Heart left ventricle (tissue), 16 donors: ENCODE results near the gene NEDD9. TPM values are rescaled to one million over a fixed set of nuclear protein-coding genes. Genes with fewer than 3 reads are reported as not detected.

ENCODE experiments used
- ATAC-seq, 4 donors: fragments of 200-7000 bp; cut with Tn5 transposase; one replicate each; pipeline ENCODE4 v1.9.1; 2020 to 2022; ENCODE audit warnings: moderate library complexity in 4 of 4, mild to moderate bottlenecking in 3 of 4, moderate number of reproducible peaks in 1 of 4
- DNase-seq, 5 donors: peaks; one replicate each; pipeline ENCODE4 v3.0.0-alpha.2; 2020
- H3K27ac ChIP-seq, 12 donors: fragments of 200-600 bp; sonication (generic) in 4 of 12; one replicate each; pipeline versions ENCODE4 v1.5.0 to v1.8.0; 2016 to 2022; ENCODE audit warnings: mild to moderate bottlenecking in 2 of 12
- H3K27me3 ChIP-seq, 9 donors: fragments of 200-600 bp; sonication (generic) in 2 of 9; one replicate each; pipeline versions ENCODE4 v1.5.1 to v1.8.0; 2016 to 2022; ENCODE audit warnings: mild to moderate bottlenecking in 3 of 9
- H3K36me3 ChIP-seq, 9 donors: fragments of 200-600 bp; sonication (generic) in 2 of 9; one replicate each; pipeline versions ENCODE4 v1.5.0 to v1.8.0; 2018 to 2022; ENCODE audit warnings: mild to moderate bottlenecking in 2 of 9
- H3K4me1 ChIP-seq, 12 donors: fragments of 200-600 bp; sonication (generic) in 4 of 12; one replicate each; pipeline versions ENCODE4 v1.5.0 to v1.8.0; 2016 to 2022; ENCODE audit warnings: mild to moderate bottlenecking in 3 of 12
- H3K4me3 ChIP-seq, 12 donors: fragments of 200-600 bp; sonication (generic) in 4 of 12; one replicate each; pipeline versions ENCODE4 v1.5.0 to v1.8.0; 2017 to 2022; ENCODE audit warnings: mild to moderate bottlenecking in 9 of 12, moderate library complexity in 4 of 12
- H3K9me3 ChIP-seq, 12 donors: fragments of 200-600 bp; sonication (generic) in 4 of 12; one replicate each; pipeline versions ENCODE4 v1.5.0 to v1.8.0; 2016 to 2022; ENCODE audit warnings: mild to moderate bottlenecking in 1 of 12
- POLR2A ChIP-seq, 2 donors: fragments of 450-650 bp; IDR thresholded peaks; one replicate each; pipeline ENCODE4 v1.6.1; 2017; ENCODE audit warnings: antibody characterized with exemption in 2 of 2, mild to moderate bottlenecking in 2 of 2, moderate library complexity in 2 of 2
- whole genome bisulfite sequencing, 4 donors: extraction: QIAGEN DNeasy Blood & Tissue Kit in 2 of 4; methylation state at CpG; one replicate each; pipeline versions ENCODE4 v1.1.5 to v1.1.7; 2013 to 2018; 5-methylcytosine and 5-hydroxymethylcytosine counted together
- intact Hi-C, 10 donors: fragments of 100-400 bp; cut with DNase I; formaldehyde crosslinking; loops; one replicate each; pipeline versions ENCODE4 v1.11.1 to v1.14.2; 2022
- polyA plus RNA-seq, 2 donors: library from polyadenylated mRNA; stranded (reverse); fragments of 200-250 nt; gene quantifications; one replicate each; pipeline ENCODE4 v1.2.3, GENCODE V29; 2013
- total RNA-seq, 9 donors: library from RNA; depleted of rRNA in 2 of 9; stranded (reverse); fragments of >200 nt in 2 of 9; fragmentation: NEBNext Ultra II Directional in 3 of 9; extraction: Animal tissue kit (Norgen Biotek cat#: 25700) in 3 of 9; gene quantifications; one replicate each; pipeline versions ENCODE4 v1.1.0 to v1.2.4, GENCODE V29; 2016 to 2023
- TF ChIP-seq, protein P1 (sequence below), 12 donors: fragments of 200-600 bp; sonication (generic) in 4 of 12; IDR thresholded peaks; one replicate each; pipeline versions ENCODE4 v1.5.0 to v1.8.0; 2018 to 2022; ENCODE audit warnings: antibody characterized with exemption in 12 of 12, mild to moderate bottlenecking in 5 of 12
- donor health status: ischemic (EF 13 %, LVEDD 7.1; RV severe dilation, severe dysfunction).
- donor health status: healthy with polysubstance abuse.
- donor health status: DM: no; HTN: yes; CAD: no.
- donor health status: DM: no; HTN: no; CAD: no.
- donor health status: ischemic (EF 25% LVEDD 6.9; RV normal size, moderate dysfunction).
- donor health status: ischemic (EF 25% LVEDD 5.7; RV mildly dilated, moderate dysfunction).
- donor health status: healthy.
- donor health status: DM: yes; HTN: yes; CAD: no.
- donor health status: ischemic (EF 35%, LVEDD 5.7; RV mildly dilated, moderate dysfunction).
- donor health status: nonischemic (EF 11% LVEDD 7.7; RV severe dilation, severe dysfunction).
- donor health status: DM: yes; HTN: yes; CAD: no.
- donor health status: PGD.
- donor health status: ischemic (EF 29% LVEDD 5.4; RV normal size, mild dysfunction).
- donor health status: nonischemic (EF 23%, LVEDD 6.1; RV moderate dilation, normal function).

NEDD9 gene
- total and polyA plus RNA-seq, 11 donors = 10.2 to 55.7 (median 20.9) TPM

DNA sequence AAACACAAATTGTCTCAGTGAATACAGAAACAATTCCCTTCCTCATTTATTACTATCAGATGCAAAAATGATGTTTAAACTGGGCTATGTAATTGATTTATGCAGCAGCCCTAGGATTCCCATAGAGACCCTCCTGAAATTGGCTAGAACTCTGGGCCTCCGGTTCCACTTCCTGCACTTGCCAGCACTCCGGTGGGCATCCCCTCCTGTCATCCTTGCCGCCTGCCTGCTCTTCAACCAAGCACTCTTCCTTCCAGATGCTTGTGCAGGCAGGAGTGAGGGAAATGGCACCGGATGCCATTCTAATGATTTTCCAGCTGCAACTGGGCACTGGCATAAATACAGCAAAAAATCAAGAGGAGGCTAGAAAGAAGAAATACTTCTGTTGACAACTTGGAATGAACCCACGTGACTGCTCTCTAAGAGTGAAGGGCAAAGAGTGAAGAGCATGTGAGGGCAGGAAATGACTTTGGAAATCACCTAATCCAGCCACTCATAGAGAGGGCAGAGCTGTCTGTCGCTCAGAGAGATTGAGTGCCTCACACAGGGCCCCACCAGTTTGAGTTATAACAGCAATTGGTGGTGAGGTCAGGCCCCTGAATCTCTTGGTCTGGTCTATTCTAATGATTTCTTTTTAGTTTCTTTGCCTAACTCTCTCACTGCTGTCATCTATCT, 3.7 kb upstream of the NEDD9 start:
- Histone ChIP-seq H3K27me3 (no peaks in the 10 kb centered on the region), H3K27ac (no peak overlapping the region), H3K9me3 (no peaks in the 10 kb centered on the region), H3K4me1 (peaks cover 0 to 34% (median 9%) of the 10 kb centered on the region in 12 donors), H3K36me3 (no peaks in the 10 kb centered on the region), H3K4me3 (no peak overlapping the region)
- 51 to 64% (median 61%) methylated on average over 6 of the region's 6 CpGs for WGBS, 4 donors
- no peak for ATAC-seq
- no peak for DNase-seq
- intact Hi-C loops = loop anchor here in 4 of 10 donors (2.0 to 10.0 kb wide), 5 partner anchors 31 to 259 kb away; no protein-coding TSS in a partner anchor
- TF ChIP-seq, protein P1, sequence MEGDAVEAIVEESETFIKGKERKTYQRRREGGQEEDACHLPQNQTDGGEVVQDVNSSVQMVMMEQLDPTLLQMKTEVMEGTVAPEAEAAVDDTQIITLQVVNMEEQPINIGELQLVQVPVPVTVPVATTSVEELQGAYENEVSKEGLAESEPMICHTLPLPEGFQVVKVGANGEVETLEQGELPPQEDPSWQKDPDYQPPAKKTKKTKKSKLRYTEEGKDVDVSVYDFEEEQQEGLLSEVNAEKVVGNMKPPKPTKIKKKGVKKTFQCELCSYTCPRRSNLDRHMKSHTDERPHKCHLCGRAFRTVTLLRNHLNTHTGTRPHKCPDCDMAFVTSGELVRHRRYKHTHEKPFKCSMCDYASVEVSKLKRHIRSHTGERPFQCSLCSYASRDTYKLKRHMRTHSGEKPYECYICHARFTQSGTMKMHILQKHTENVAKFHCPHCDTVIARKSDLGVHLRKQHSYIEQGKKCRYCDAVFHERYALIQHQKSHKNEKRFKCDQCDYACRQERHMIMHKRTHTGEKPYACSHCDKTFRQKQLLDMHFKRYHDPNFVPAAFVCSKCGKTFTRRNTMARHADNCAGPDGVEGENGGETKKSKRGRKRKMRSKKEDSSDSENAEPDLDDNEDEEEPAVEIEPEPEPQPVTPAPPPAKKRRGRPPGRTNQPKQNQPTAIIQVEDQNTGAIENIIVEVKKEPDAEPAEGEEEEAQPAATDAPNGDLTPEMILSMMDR (IDR thresholded peaks at IDR 0.05) = no peak
- TF ChIP-seq POLR2A (IDR thresholded peaks at IDR 0.05) = no peak

DNA sequence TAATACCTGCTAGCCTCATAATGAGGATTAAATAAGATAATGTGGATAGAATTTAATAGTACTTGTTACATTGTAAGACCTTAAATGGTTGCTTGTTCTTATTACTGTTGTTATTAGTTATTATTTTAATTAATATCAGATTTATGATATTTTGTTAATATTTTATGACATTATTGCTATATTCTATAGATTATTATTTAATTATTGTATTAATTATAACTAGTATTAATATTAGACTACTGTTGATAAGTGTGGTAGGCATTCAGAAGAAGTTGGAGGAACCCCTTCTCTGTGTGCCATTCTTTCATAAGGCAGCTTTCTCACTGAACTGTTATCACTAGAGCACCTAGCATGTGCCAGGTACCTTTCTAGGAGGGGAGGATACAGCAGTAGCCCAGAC, 2.6 kb upstream of the NEDD9 start:
- Histone ChIP-seq H3K9me3 (no peaks in the 10 kb centered on the region), H3K4me1 (peaks cover 0 to 45% (median 9%) of the 10 kb centered on the region in 12 donors), H3K27ac (no peak overlapping the region), H3K4me3 (no peak overlapping the region), H3K27me3 (no peaks in the 10 kb centered on the region), H3K36me3 (no peaks in the 10 kb centered on the region)
- intact Hi-C loops = loop anchor here in 3 of 10 donors (10.0 kb wide), 4 partner anchors 60 to 260 kb away; no protein-coding TSS in a partner anchor
- ATAC-seq = no peak
- TF ChIP-seq, protein P1 (IDR thresholded peaks at IDR 0.05) = no peak
- TF ChIP-seq POLR2A (IDR thresholded peaks at IDR 0.05) = no peak
- no peak for DNase-seq

DNA sequence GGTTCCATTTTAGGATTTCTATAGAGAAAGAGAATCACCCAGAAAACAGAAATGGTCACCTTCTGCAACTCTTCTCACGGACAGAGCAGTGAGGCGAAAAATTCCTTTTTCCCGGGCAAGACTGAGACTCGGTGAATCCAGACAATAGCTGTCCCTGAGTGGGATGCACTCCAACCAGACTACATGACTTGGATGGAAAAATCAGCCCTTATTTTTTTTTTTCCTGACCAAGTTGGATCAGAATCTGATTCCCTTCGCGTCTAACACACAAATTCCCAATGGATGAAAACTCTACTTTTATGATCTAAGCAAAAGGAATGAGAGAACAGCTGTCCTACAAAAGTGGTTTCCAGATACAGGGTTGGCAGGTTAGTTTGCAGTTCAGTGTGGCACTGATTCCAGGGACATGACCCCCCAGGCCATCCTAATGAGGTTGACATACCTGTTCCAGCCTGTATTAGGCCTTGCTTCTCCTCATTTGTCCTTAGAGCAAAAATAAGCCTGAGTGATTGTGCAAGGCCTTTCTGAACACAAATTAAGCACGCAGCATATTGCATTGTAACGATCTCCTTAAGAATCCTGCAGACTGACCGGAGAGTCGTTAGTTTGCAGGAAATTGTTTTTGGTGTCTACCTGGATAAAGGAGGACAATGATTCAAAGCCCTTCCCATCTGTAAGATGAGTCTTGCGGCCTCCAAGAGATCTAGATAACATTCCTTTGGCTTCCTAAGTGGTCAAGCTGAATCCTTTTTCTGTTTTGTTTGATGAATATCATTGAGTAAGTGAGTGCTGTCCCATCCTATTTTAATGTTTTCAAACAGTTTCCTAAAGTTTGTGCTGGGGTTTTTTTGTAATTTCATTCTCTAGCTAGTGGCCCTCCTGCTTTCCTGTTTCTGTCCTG, 1.5 kb upstream of the NEDD9 start:
- DNase-seq (no peak), ATAC-seq (no peak)
- peak overlapping the region in 3 of 12 donors; percentile 65 to 82 (median 74) for H3K4me3 ChIP-seq
- no peaks in the 10 kb centered on the region for H3K9me3 ChIP-seq
- intact Hi-C loops = loop anchor here in 7 of 10 donors (5.0 to 10.0 kb wide), 9 partner anchors 57 to 261 kb away; no protein-coding TSS in a partner anchor
- no peaks in the 10 kb centered on the region for H3K27me3 ChIP-seq
- 62 to 71% (median 67%) methylated on average over 11 of the region's 11 CpGs for WGBS, 4 donors
- no peak for TF ChIP-seq POLR2A (IDR thresholded peaks at IDR 0.05)
- TF ChIP-seq, protein P1 (IDR thresholded peaks at IDR 0.05) = no peak
- H3K4me1 ChIP-seq = peaks cover 0 to 51% (median 9%) of the 10 kb centered on the region in 12 donors
- no peaks in the 10 kb centered on the region for H3K36me3 ChIP-seq
- H3K27ac ChIP-seq = peak overlapping the region; percentile 6 to 94 (median 88)
